GM23338 (cell line): ENCODE data around the gene SRSF12. TPM values are rescaled to one million over a fixed set of nuclear protein-coding genes. Genes with fewer than 3 reads are reported as not detected.

Experiments
- ATAC-seq: fragments of 200-7000 bp; cut with Tn5 transposase; 3 replicates; pipeline ENCODE4 v1.9.1; 2020
- DNase-seq: peaks from one replicate; pipeline ENCODE4 v3.0.0-alpha.2; 2015; ENCODE audit warnings: low spot score
- H2AFZ ChIP-seq: fragments of 200-600 bp; sonication (generic); 2 replicates; pipeline ENCODE4 v1.8.0; 2016; ENCODE audit warnings: antibody characterized with exemption, mild to moderate bottlenecking, moderate library complexity
- H3F3A ChIP-seq: fragments of 200-600 bp; sonication (generic); replicated peaks from 2 replicates; pipeline ENCODE4 v1.8.0; 2017; ENCODE audit warnings: antibody characterized with exemption, mixed run types, low read depth
- H3K27ac ChIP-seq: fragments of 200-600 bp; sonication (generic); 2 replicates; pipeline ENCODE4 v1.6.1; 2016; ENCODE audit warnings: low read depth
- H3K27me3 ChIP-seq: fragments of 200-600 bp; sonication (generic); 2 replicates; pipeline ENCODE4 v1.8.0; 2016; ENCODE audit warnings: mild to moderate bottlenecking, mixed run types, moderate library complexity; ENCODE audit not compliant: insufficient read depth
- H3K36me3 ChIP-seq: fragments of 200-600 bp; sonication (generic); 2 replicates; pipeline ENCODE4 v1.8.0; 2016; ENCODE audit warnings: mild to moderate bottlenecking; ENCODE audit not compliant: insufficient read depth
- H3K4me1 ChIP-seq: fragments of 200-600 bp; sonication (generic); 2 replicates; pipeline ENCODE4 v1.8.0; 2016; ENCODE audit warnings: mild to moderate bottlenecking, moderate library complexity; ENCODE audit not compliant: insufficient read depth
- H3K4me2 ChIP-seq: fragments of 200-600 bp; sonication (generic); 2 replicates; pipeline ENCODE4 v1.7.1; 2017; ENCODE audit warnings: mixed run types
- H3K4me3 ChIP-seq: fragments of 200-600 bp; sonication (generic); 2 replicates; pipeline ENCODE4 v1.6.1; 2016; ENCODE audit warnings: mixed run types
- H3K79me2 ChIP-seq: fragments of 200-600 bp; sonication (generic); replicated peaks from 2 replicates; pipeline ENCODE4 v1.8.0; 2017; ENCODE audit warnings: mild to moderate bottlenecking; ENCODE audit not compliant: insufficient read depth
- H3K9me2 ChIP-seq: fragments of 200-600 bp; sonication (generic); 2 replicates; pipeline ENCODE4 v1.8.0; 2017; ENCODE audit not compliant: insufficient read depth
- H4K20me1 ChIP-seq: fragments of 200-600 bp; sonication (generic); replicated peaks from 2 replicates; pipeline ENCODE4 v1.8.0; 2017; ENCODE audit warnings: mild to moderate bottlenecking; ENCODE audit not compliant: insufficient read depth
- H3K27ac Mint-ChIP-seq: 2 replicates; pipeline ENCODE4 v1.8.0; 2020; ENCODE audit warnings: inconsistent platforms, mild to moderate bottlenecking, moderate library complexity, mixed read lengths
- H3K27me3 Mint-ChIP-seq: 3 replicates; pipeline ENCODE4 v1.8.0; 2022; ENCODE audit warnings: low read depth, mild to moderate bottlenecking, moderate library complexity, mixed read lengths, inconsistent platforms; ENCODE audit not compliant: insufficient read depth, poor library complexity
- H3K36me3 Mint-ChIP-seq: 3 replicates; pipeline ENCODE4 v1.8.0; 2021; ENCODE audit warnings: low read depth, mild to moderate bottlenecking, inconsistent platforms, moderate library complexity, mixed read lengths
- H3K4me1 Mint-ChIP-seq: 3 replicates; pipeline ENCODE4 v1.8.0; 2020; ENCODE audit warnings: mild to moderate bottlenecking, inconsistent platforms, mixed read lengths
- H3K4me3 Mint-ChIP-seq: 3 replicates; pipeline ENCODE4 v1.8.0; 2021; ENCODE audit warnings: moderate library complexity, mild to moderate bottlenecking, inconsistent platforms, mixed read lengths
- H3K9me3 Mint-ChIP-seq: 3 replicates; pipeline ENCODE4 v1.8.0; 2020; ENCODE audit warnings: moderate library complexity, mild to moderate bottlenecking, inconsistent platforms, mixed read lengths
- CREB1 ChIP-seq: fragments of 250-450 bp; sonication (Bioruptor Pico); IDR thresholded peaks from 2 replicates; pipeline ENCODE4 v1.5.0; 2020; ENCODE audit warnings: low read depth, mild to moderate bottlenecking, moderate library complexity
- ETS1 ChIP-seq: IDR thresholded peaks from 2 replicates; pipeline ENCODE4 v1.6.1; 2016; ENCODE audit warnings: antibody characterized with exemption
- EZH2 ChIP-seq: fragments of 200-600 bp; sonication (generic); IDR thresholded peaks from one replicate; pipeline ENCODE4 v1.8.0; 2017; ENCODE audit warnings: antibody characterized with exemption, mild to moderate bottlenecking, low read depth; ENCODE audit not compliant: unreplicated experiment
- JUNB ChIP-seq: IDR thresholded peaks from one replicate; pipeline ENCODE4 v1.6.1; 2016; ENCODE audit warnings: antibody characterized with exemption; ENCODE audit not compliant: unreplicated experiment
- NANOG ChIP-seq: IDR thresholded peaks from 2 replicates; pipeline ENCODE4 v1.6.1; 2016; ENCODE audit warnings: antibody characterized with exemption, borderline replicate concordance
- POLR2AphosphoS5 ChIP-seq: IDR thresholded peaks from 2 replicates; pipeline ENCODE4 v1.6.1; 2016; ENCODE audit warnings: antibody characterized with exemption, low read depth
- REST ChIP-seq: IDR thresholded peaks from one replicate; pipeline ENCODE4 v1.6.1; 2018; ENCODE audit warnings: antibody characterized with exemption; ENCODE audit not compliant: unreplicated experiment
- STAT1 ChIP-seq: IDR thresholded peaks from one replicate; pipeline ENCODE4 v1.6.1; 2016; ENCODE audit warnings: antibody characterized with exemption; ENCODE audit not compliant: unreplicated experiment
- ZNF331 ChIP-seq: fragments of 250-450 bp; sonication (Bioruptor Pico); IDR thresholded peaks from 2 replicates; pipeline ENCODE4 v1.5.0; 2020; ENCODE audit warnings: low read depth, mild to moderate bottlenecking, moderate library complexity
- polyA plus RNA-seq: library from polyadenylated mRNA; unstranded; fragments of >200 nt; fragmentation: Nextera tagmentation; extraction: Ambion mirVana; gene quantifications from 2 replicates; pipeline ENCODE4 v1.2.1, GENCODE V29; 2016
- total RNA-seq: library from RNA; depleted of rRNA; stranded (reverse); fragments of >200 nt; shearing (Covaris generic); gene quantifications from 2 replicates; pipeline ENCODE4 v1.2.3, GENCODE V29; 2014

SRSF12 gene
- total and polyA plus RNA-seq, 2 experiments from 2014 or later = 3.6 TPM

DNA sequence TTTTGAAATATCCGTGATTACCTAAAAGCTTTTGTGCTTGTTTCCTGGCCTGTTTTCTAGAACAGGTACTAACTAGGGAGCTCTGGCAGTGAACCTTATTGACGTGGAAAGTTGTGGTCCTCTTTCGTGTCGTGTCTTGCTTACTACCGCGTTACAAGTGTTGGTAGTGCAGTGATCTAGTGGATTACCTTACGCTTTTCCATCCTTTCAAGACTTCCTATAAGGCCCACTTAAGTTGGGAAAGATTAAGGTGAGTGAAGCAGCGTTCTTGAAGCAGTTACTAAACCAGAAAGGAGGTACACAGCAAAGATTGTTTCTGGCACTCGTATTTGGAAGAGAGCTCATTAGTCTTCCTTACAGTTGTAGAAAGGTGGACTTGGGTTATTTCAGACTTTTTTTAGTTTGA lies 35.4 kb downstream of the SRSF12 start (continued):
- TF ChIP-seq NANOG (no peak), EZH2 (no peak)

- peaks cover 21% of the 10 kb centered on the region for H3K27me3 ChIP-seq
- no peaks in the 10 kb centered on the region for H3K9me2 ChIP-seq
- peaks cover 26% of the 10 kb centered on the region for H3K79me2 ChIP-seq
- H3F3A ChIP-seq = no peaks in the 10 kb centered on the region
- TF ChIP-seq EZH2 (no peak), JUNB (no peak), STAT1 (no peak), ZNF331 (no peak), REST (no peak), CREB1 (CRISPR knock-in tag) (peak; percentile 94), POLR2AphosphoS5 (peak; percentile 67; the same call in 1 of the 2 replicates), ETS1 (no peak)
- peaks cover 20% of the 10 kb centered on the region for H3K27me3 Mint-ChIP-seq
- H3K4me1 ChIP-seq = peaks cover 40% of the 10 kb centered on the region
- H3K4me3 ChIP-seq = peak overlapping the region; percentile 86
- peaks cover 36% of the 10 kb centered on the region for H3K4me1 Mint-ChIP-seq
- peaks cover 5% of the 10 kb centered on the region; the same call in 1 of the 2 replicates for H3K36me3 ChIP-seq
- H4K20me1 ChIP-seq = peaks cover 24% of the 10 kb centered on the region
- H3K36me3 Mint-ChIP-seq = peaks cover 11% of the 10 kb centered on the region
- no peaks in the 10 kb centered on the region; the same call in 2 of the 3 replicates for H3K9me3 Mint-ChIP-seq
- H3K4me3 Mint-ChIP-seq = peak overlapping the region; percentile 90
- H3K27ac Mint-ChIP-seq = peak overlapping the region; percentile 90
- peak overlapping the region; percentile 94 for H3K4me2 ChIP-seq
- H3K27ac ChIP-seq = 0 out of 2 replicates have a peak overlapping the region, but pooled peaks have one; percentile 26
- DNase-seq = peak; percentile 95
- ATAC-seq = peak; percentile 51
- H2AFZ ChIP-seq = 0 out of 2 replicates have a peak overlapping the region, but pooled peaks have one; percentile 39
Measured at GRCh38 chr6:89081423-89082322, 36.2 kb downstream of the SRSF12 start.
